Liver (tissue), 10 donors: Measurements from ENCODE around the gene LDLRAD3. TPM values are rescaled to one million over a fixed set of nuclear protein-coding genes. Genes with fewer than 3 reads are reported as not detected.

Experiments used
- DNase-seq: peaks from one replicate; pipeline ENCODE4 v3.0.0-alpha.2; 2017; ENCODE audit warnings: low spot score
- H3K27ac ChIP-seq, 2 donors: one replicate each; pipeline ENCODE4 v1.7.0; 2013; ENCODE audit warnings: inconsistent platforms in 2 of 2, low read length in 2 of 2, control low read depth in 1 of 2, low read depth in 1 of 2, mild to moderate bottlenecking in 1 of 2
- H3K27me3 ChIP-seq, 4 donors: one replicate each; pipeline versions ENCODE4 v1.6.1 to v1.7.0; 2013; ENCODE audit warnings: low read length in 3 of 4, inconsistent platforms in 1 of 4, mild to moderate bottlenecking in 1 of 4, moderate library complexity in 1 of 4; ENCODE audit not compliant: control insufficient read depth in 4 of 4, insufficient read depth in 4 of 4
- H3K36me3 ChIP-seq, 4 donors: one replicate each; pipeline versions ENCODE4 v1.6.1 to v1.7.0; 2013; ENCODE audit warnings: low read length in 3 of 4, mild to moderate bottlenecking in 3 of 4, low read depth in 1 of 4, moderate library complexity in 1 of 4; ENCODE audit not compliant: control insufficient read depth in 4 of 4, insufficient read depth in 3 of 4
- H3K4me1 ChIP-seq, 4 donors: one replicate each; pipeline versions ENCODE4 v1.6.1 to v1.7.0; 2013; ENCODE audit warnings: low read length in 3 of 4, mild to moderate bottlenecking in 3 of 4, moderate library complexity in 1 of 4; ENCODE audit not compliant: control insufficient read depth in 4 of 4, insufficient read depth in 4 of 4
- H3K4me3 ChIP-seq, 3 donors: one replicate each; pipeline versions ENCODE4 v1.6.1 to v1.7.0; 2013; ENCODE audit warnings: low read length in 3 of 3, control low read depth in 1 of 3, low read depth in 1 of 3, mild to moderate bottlenecking in 1 of 3
- H3K9ac ChIP-seq, 2 donors: one replicate each; pipeline ENCODE4 v1.7.0; 2013; ENCODE audit warnings: low read length in 2 of 2, mild to moderate bottlenecking in 2 of 2, moderate library complexity in 2 of 2, control low read depth in 1 of 2, low read depth in 1 of 2
- H3K9me3 ChIP-seq, 4 donors: one replicate each; pipeline versions ENCODE4 v1.6.1 to v1.7.0; 2013; ENCODE audit warnings: low read length in 3 of 4; ENCODE audit not compliant: control insufficient read depth in 4 of 4
- RAD21 ChIP-seq, 2 donors: IDR thresholded peaks; 2 replicates each; pipeline ENCODE4 v1.6.1; 2016; ENCODE audit warnings: antibody characterized with exemption in 2 of 2, mild to moderate bottlenecking in 2 of 2
- WGBS: extraction: QIAGEN DNeasy Blood & Tissue Kit; methylation state at CpG from one replicate; pipeline ENCODE4 v1.1.7; 2013; 5-methylcytosine and 5-hydroxymethylcytosine counted together
- polyA plus RNA-seq, 2 donors: library from polyadenylated mRNA; stranded (reverse) in 1 of 2; unstranded in 1 of 2; fragments of 200-250 nt in 1 of 2; fragments of >200 nt in 1 of 2; fragmentation: Nextera tagmentation in 1 of 2; extraction: Ambion mirVana in 1 of 2; gene quantifications; one replicate each; pipeline versions ENCODE4 v1.2.1 to v1.2.3, GENCODE V29; 2013 to 2015
- small RNA-seq: library from RNA; depleted of rRNA; stranded (forward); fragments of <200 nt; gene quantifications from one replicate; pipeline ENCODE3, GENCODE V24; 2014
- total RNA-seq, 2 donors: library from RNA; depleted of rRNA; stranded (reverse); fragments of >200 nt; gene quantifications; one replicate each; pipeline ENCODE4 v1.2.3, GENCODE V29; 2014
- donor health status: healthy.
- donor health status: healthy.
- donor health status: healthy.
- donor health status: healthy.
- donor health status: healthy.

LDLRAD3 gene
- total and polyA plus RNA-seq, 4 donors = 0.75 to 1.3 (median 0.93) TPM

DNA sequence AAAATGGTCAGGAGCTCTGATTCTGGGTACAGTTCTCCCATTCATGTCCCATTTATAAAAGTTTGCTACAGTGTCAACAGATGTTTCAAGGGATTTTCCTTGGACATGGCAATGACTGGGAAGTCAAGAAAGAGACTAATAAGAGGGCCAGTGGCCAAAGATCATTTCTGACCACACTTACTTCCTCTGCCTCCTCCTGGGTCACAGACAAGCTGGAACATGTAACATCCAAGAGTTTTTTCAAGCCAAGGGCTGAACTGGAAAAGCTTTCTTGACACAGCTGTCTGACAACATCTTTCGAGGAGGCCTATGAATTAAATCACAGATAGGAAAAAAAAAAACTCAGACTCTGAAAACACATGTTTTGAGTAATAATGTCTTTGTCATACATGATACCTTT lies 336.7 kb downstream of the LDLRAD3 start:
- Histone ChIP-seq H3K4me1 (peaks cover 0 to 2% (median 0%) of the 10 kb centered on the region in 4 donors), H3K27me3 (no peaks in the 10 kb centered on the region), H3K27ac (no peak overlapping the region), H3K9me3 (no peaks in the 10 kb centered on the region), H3K36me3 (peaks cover 2 to 17% (median 12%) of the 10 kb centered on the region in 4 donors), H3K4me3 (no peak overlapping the region), H3K9ac (no peak overlapping the region)
- 94% methylated on average over 1 of the region's 1 CpG for WGBS
- DNase-seq = no peak
- TF ChIP-seq RAD21 (IDR thresholded peaks at IDR 0.05) = no peak

Small RNAs within 50 kb of the gene (small RNA-seq; reads per million reads assigned to genes)
- not detected for gene MIR3973
